Brain microvascular endothelial cell (primary cell): Measurements from ENCODE around the gene RWDD1.

Experiments used
- DNase-seq: peaks from one replicate; pipeline ENCODE4 v3.0.0-alpha.2; 2020
- H3K27ac ChIP-seq: fragments of 250-450 bp; sonication (Bioruptor Pico); 2 replicates; pipeline ENCODE4 v1.5.1; 2020; ENCODE audit warnings: mild to moderate bottlenecking, moderate library complexity
- H3K27me3 ChIP-seq: fragments of 250-450 bp; sonication (Bioruptor Pico); replicated peaks from 2 replicates; pipeline ENCODE4 v1.5.1; 2020; ENCODE audit warnings: mild to moderate bottlenecking
- H3K36me3 ChIP-seq: fragments of 250-450 bp; sonication (Bioruptor Pico); replicated peaks from 2 replicates; pipeline ENCODE4 v1.5.1; 2020; ENCODE audit warnings: mild to moderate bottlenecking
- H3K4me3 ChIP-seq: 2 replicates; pipeline ENCODE4 v1.5.1; 2011; ENCODE audit warnings: low read depth, mild to moderate bottlenecking, control low read depth, low read length, moderate library complexity
- CTCF ChIP-seq: IDR thresholded peaks from 2 replicates; pipeline ENCODE4 v1.5.1; 2011; ENCODE audit warnings: low read depth, mild to moderate bottlenecking, moderate library complexity, low read length, control low read depth, inconsistent platforms; ENCODE audit errors: missing control alignments
- in situ Hi-C: cut with HindIII; loops from 2 replicates; pipeline ENCODE4 v1.10.0; 2017; ENCODE audit warnings: low sequenced_read_pairs, low pct_ligation_motif_present

The RWDD1 gene

GRCh38 chr6:116570856-116571682, at the start of gene RWDD1:
Gene RWDD1, plus strand, starts transcription at chr6:116571504. Its CDS starts 79 bp downstream, at chr6:116571583.
- Histone ChIP-seq H3K4me3 (peak within 1 kb of the TSS; percentile 97), H3K27me3 (no peaks in the 10 kb centered on the region), H3K36me3 (no peaks in the 10 kb centered on the region), H3K27ac (peak within 1 kb of the TSS; percentile 75)
- DNase-seq = peak; percentile 100
- no peak for TF ChIP-seq CTCF
- in situ Hi-C loops = no loop called here

- no peak for DNase-seq
- in situ Hi-C loops = no loop called here
- H3K36me3 ChIP-seq = no peaks in the 10 kb centered on the region
- H3K4me3 ChIP-seq = no peak overlapping the region
- no peak for TF ChIP-seq CTCF
- no peaks in the 10 kb centered on the region for H3K27me3 ChIP-seq
- H3K27ac ChIP-seq = no peak overlapping the region
Observed at GRCh38 chr6:116522896-116523295, 48.4 kb upstream of the RWDD1 start.

GRCh38 chr6:116524236-116524635, 47.1 kb upstream of the RWDD1 start:
- H3K36me3 ChIP-seq = no peaks in the 10 kb centered on the region
- no peak for TF ChIP-seq CTCF
- in situ Hi-C loops = no loop called here
- H3K27me3 ChIP-seq = no peaks in the 10 kb centered on the region
- no peak overlapping the region for H3K4me3 ChIP-seq
- no peak overlapping the region for H3K27ac ChIP-seq
- DNase-seq = no peak

- Histone ChIP-seq H3K36me3 (no peaks in the 10 kb centered on the region), H3K27me3 (no peaks in the 10 kb centered on the region), H3K4me3 (no peak overlapping the region), H3K27ac (no peak overlapping the region)
- no peak for TF ChIP-seq CTCF
- DNase-seq = no peak
- in situ Hi-C loops = no loop called here
Observed at GRCh38 chr6:116528133-116528532, 43.2 kb upstream of the RWDD1 start.

- in situ Hi-C loops = no loop called here
- DNase-seq = no peak
- Histone ChIP-seq H3K4me3 (no peak overlapping the region), H3K36me3 (no peaks in the 10 kb centered on the region), H3K27me3 (no peaks in the 10 kb centered on the region), H3K27ac (no peak overlapping the region)
- TF ChIP-seq CTCF = no peak
Observed at GRCh38 chr6:116528780-116529179, 42.5 kb upstream of the RWDD1 start.
